ENCODE measurements around the gene CENPX.

The CENPX gene

GRCh38 chr17:82030470-82031302 lies 8.0 kb upstream of the CENPX start:
- peak overlapping the region; percentile 69 for H3K4me2 ChIP-seq (ENCODE audit: low read length)
- H3K79me2 ChIP-seq (ENCODE audit: low read length): no peaks in the 10 kb centered on the region
- H3K9me3 ChIP-seq (ENCODE audit: insufficient read depth, low read length): no peaks in the 10 kb centered on the region
- TF ChIP-seq CTCF (IDR thresholded peaks at IDR 0.05; ENCODE audit: low read depth, low read length) (peak; percentile 54), EZH2phosphoT487 (IDR thresholded peaks at IDR 0.05; ENCODE audit: low read depth) (no peak)
- no peak overlapping the region for H3K27ac ChIP-seq (ENCODE audit: low read length)
- peak overlapping the region; percentile 8; the same call in 1 of the 2 replicates for H3K9ac ChIP-seq (ENCODE audit: low read length)
- no peaks in the 10 kb centered on the region for H4K20me1 ChIP-seq (ENCODE audit: insufficient read depth, low read length)
- peak overlapping the region; percentile 73 for H3K4me3 ChIP-seq (ENCODE audit: low read length)
- H3K36me3 ChIP-seq (replicated peaks; ENCODE audit: low read depth, low read length): peaks cover 1% of the 10 kb centered on the region
- H2AFZ ChIP-seq (ENCODE audit: low read depth, low read length): no peak overlapping the region
- H3K4me1 ChIP-seq (ENCODE audit: low read length): peaks cover 22% of the 10 kb centered on the region
- H3K27me3 ChIP-seq (ENCODE audit: low read depth, low read length): no peaks in the 10 kb centered on the region

GRCh38 chr17:82029990-82030469 lies 7.4 kb upstream of the CENPX start:
- Histone ChIP-seq H3K4me3 (ENCODE audit: low read length) (no peak overlapping the region), H3K27ac (ENCODE audit: low read length) (no peak overlapping the region)

GRCh38 chr17:82029391-82029790 lies 6.7 kb upstream of the CENPX start:
- H3K9me3 ChIP-seq (ENCODE audit: insufficient read depth, low read length): no peaks in the 10 kb centered on the region

More at GRCh38 chr17:82029990-82030469, 7.4 kb upstream of the CENPX start:
- H3K79me2 ChIP-seq (ENCODE audit: low read length): no peaks in the 10 kb centered on the region
- peaks cover 22% of the 10 kb centered on the region for H3K4me1 ChIP-seq (ENCODE audit: low read length)
- H3K9ac ChIP-seq (ENCODE audit: low read length): no peak overlapping the region
- H3K9me3 ChIP-seq (ENCODE audit: insufficient read depth, low read length): no peaks in the 10 kb centered on the region
- TF ChIP-seq CTCF (IDR thresholded peaks at IDR 0.05; ENCODE audit: low read depth, low read length): no peak
- TF ChIP-seq EZH2phosphoT487 (IDR thresholded peaks at IDR 0.05; ENCODE audit: low read depth): no peak
- H4K20me1 ChIP-seq (ENCODE audit: insufficient read depth, low read length): no peaks in the 10 kb centered on the region
- no peak overlapping the region; the same call in 1 of the 2 replicates for H3K4me2 ChIP-seq (ENCODE audit: low read length)
- H2AFZ ChIP-seq (ENCODE audit: low read depth, low read length): no peak overlapping the region
- H3K27me3 ChIP-seq (ENCODE audit: low read depth, low read length): no peaks in the 10 kb centered on the region
- H3K36me3 ChIP-seq (replicated peaks; ENCODE audit: low read depth, low read length): no peaks in the 10 kb centered on the region

More at GRCh38 chr17:82029391-82029790, 6.7 kb upstream of the CENPX start:
- Histone ChIP-seq H3K4me1 (ENCODE audit: low read length) (peaks cover 24% of the 10 kb centered on the region), H3K36me3 (replicated peaks; ENCODE audit: low read depth, low read length) (no peaks in the 10 kb centered on the region), H2AFZ (ENCODE audit: low read depth, low read length) (no peak overlapping the region), H3K27ac (ENCODE audit: low read length) (no peak overlapping the region), H4K20me1 (ENCODE audit: insufficient read depth, low read length) (no peaks in the 10 kb centered on the region), H3K79me2 (ENCODE audit: low read length) (no peaks in the 10 kb centered on the region), H3K4me2 (ENCODE audit: low read length) (no peak overlapping the region), H3K4me3 (ENCODE audit: low read length) (no peak overlapping the region), H3K27me3 (ENCODE audit: low read depth, low read length) (no peaks in the 10 kb centered on the region), H3K9ac (ENCODE audit: low read length) (no peak overlapping the region)
- TF ChIP-seq EZH2phosphoT487 (IDR thresholded peaks at IDR 0.05; ENCODE audit: low read depth) (no peak), CTCF (IDR thresholded peaks at IDR 0.05; ENCODE audit: low read depth, low read length) (no peak)

Measured in OCI-LY3 (cell line).